Midbrain (tissue), 1 donor: ENCODE results near the gene RNASEH1.

ENCODE experiments used
- DNase-seq: peaks from one replicate; lab custom pipeline; 2025; lab: John Stamatoyannopoulos, UW

The RNASEH1 gene

GRCh38 chr2:3547915-3548314 lies 10.2 kb downstream of the RNASEH1 start:
- no peak for DNase-seq

GRCh38 chr2:3545788-3546478 lies 12.2 kb downstream of the RNASEH1 start:
- DNase-seq: no peak

GRCh38 chr2:3543023-3543683 lies 15.0 kb downstream of the RNASEH1 start:
- DNase-seq: no peak

GRCh38 chr2:3542107-3542506 lies 16.0 kb downstream of the RNASEH1 start:
- DNase-seq: no peak

- no peak for DNase-seq
These were observed 18.3 kb downstream of the RNASEH1 start for GRCh38 chr2:3539836-3540235.

GRCh38 chr2:3536682-3537632 lies 21.2 kb downstream of the RNASEH1 start:
- DNase-seq: no peak

GRCh38 chr2:3535794-3536681 lies 22.1 kb downstream of the RNASEH1 start:
- no peak for DNase-seq

GRCh38 chr2:3535467-3535793 lies 22.7 kb downstream of the RNASEH1 start:
- no peak for DNase-seq

GRCh38 chr2:3534251-3534814 lies 23.8 kb downstream of the RNASEH1 start:
- no peak for DNase-seq

- no peak for DNase-seq
These were observed 24.3 kb downstream of the RNASEH1 start for GRCh38 chr2:3533836-3534235.

- DNase-seq: no peak
These were observed 25.2 kb downstream of the RNASEH1 start for GRCh38 chr2:3532941-3533340.

GRCh38 chr2:3529316-3530025 lies 28.7 kb downstream of the RNASEH1 start:
- no peak for DNase-seq

- no peak for DNase-seq
These were observed 30.0 kb downstream of the RNASEH1 start for GRCh38 chr2:3527886-3528785.

- no peak for DNase-seq
These were observed 31.3 kb downstream of the RNASEH1 start for GRCh38 chr2:3526871-3527270.

GRCh38 chr2:3523551-3524041 lies 34.5 kb downstream of the RNASEH1 start:
- DNase-seq: no peak

GRCh38 chr2:3522961-3523421 lies 35.1 kb downstream of the RNASEH1 start:
- no peak for DNase-seq

GRCh38 chr2:3520591-3520990 lies 37.5 kb downstream of the RNASEH1 start:
- DNase-seq: no peak

- DNase-seq: peak; percentile 64
These were observed 38.6 kb downstream of the RNASEH1 start, which contains the start of gene ADI1 for GRCh38 chr2:3519255-3520205. TSS of gene ADI1 (minus strand) at chr2:3519531. CDS start at chr2:3519487, 44 bp downstream.
